ENCODE results near the gene TRPV4.

DNA sequence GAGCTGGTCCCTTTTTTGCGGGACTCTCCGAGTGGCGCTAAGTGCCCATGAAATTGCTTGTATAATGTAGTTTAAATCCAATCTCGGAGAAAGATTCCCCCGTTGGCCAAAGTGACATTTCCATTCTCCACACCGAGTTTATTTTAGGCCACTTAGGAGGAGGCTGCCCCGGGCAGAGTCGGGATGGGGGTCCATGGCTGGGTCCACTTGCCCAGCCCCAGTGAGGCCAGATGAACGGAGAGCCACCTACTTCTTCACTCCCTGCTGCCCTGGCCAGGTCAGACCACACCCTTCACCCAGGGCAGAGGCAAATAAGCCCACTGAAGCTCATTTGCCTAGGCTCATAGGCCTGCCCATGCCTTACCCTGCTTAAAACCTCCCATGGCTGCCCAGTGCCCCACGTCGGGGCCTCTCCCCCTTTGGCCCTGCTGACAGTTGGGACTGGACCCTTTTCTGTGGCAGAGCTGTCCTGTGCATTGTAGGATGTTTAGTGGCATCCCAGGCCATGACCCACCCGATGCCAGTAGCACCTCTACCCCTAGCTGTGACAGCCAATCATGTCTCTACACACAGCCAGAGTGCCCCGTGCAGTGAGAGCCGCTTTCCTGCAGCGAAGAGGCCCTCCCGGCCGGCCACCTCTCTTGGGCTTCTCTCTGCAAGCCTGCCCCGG, 68.3 kb downstream of the TRPV4 start:
- TF ChIP-seq CTCF (IDR thresholded peaks at IDR 0.05; ENCODE audit: insufficient read depth, low read depth, low read length) (no peak), EZH2 (IDR thresholded peaks at IDR 0.05; ENCODE audit: insufficient read depth, low read length) (no peak)

Data from astrocyte (in vitro differentiated cells and primary cell).